Osteoblast (primary cell): Measurements from ENCODE around the gene PABPN1L. TPM values are rescaled to one million over a fixed set of nuclear protein-coding genes. Genes with fewer than 3 reads are reported as not detected.

Experiments
- DNase-seq: peaks from one replicate; pipeline ENCODE4 v3.0.0; 2011; ENCODE audit warnings: low spot score, mixed read lengths; ENCODE audit not compliant: insufficient read length; ENCODE audit errors: missing footprints
- H2AFZ ChIP-seq: 2 replicates; pipeline ENCODE4 v1.6.0; 2011; ENCODE audit warnings: mild to moderate bottlenecking, low read length
- H3K27ac ChIP-seq: 2 replicates; pipeline ENCODE4 v1.5.1; 2011; ENCODE audit warnings: mild to moderate bottlenecking, low read depth, low read length, moderate library complexity
- H3K27me3 ChIP-seq: 2 replicates; pipeline ENCODE4 v1.6.0; 2012; ENCODE audit warnings: mild to moderate bottlenecking, control low read depth, inconsistent platforms, low read length, moderate library complexity; ENCODE audit not compliant: insufficient read depth
- H3K36me3 ChIP-seq: 2 replicates; pipeline ENCODE4 v1.5.1; 2011; ENCODE audit warnings: mild to moderate bottlenecking, low read length, control low read depth, moderate library complexity; ENCODE audit not compliant: insufficient read depth
- H3K4me1 ChIP-seq: 2 replicates; pipeline ENCODE4 v1.5.1; 2011; ENCODE audit warnings: mild to moderate bottlenecking, low read length, control low read depth, moderate library complexity; ENCODE audit not compliant: insufficient read depth
- H3K4me2 ChIP-seq: 2 replicates; pipeline ENCODE4 v1.6.0; 2011; ENCODE audit warnings: mild to moderate bottlenecking, low read length; ENCODE audit not compliant: insufficient read depth
- H3K4me3 ChIP-seq: fragments of 200-600 bp; sonication (generic); 3 replicates; pipeline ENCODE4 v1.5.1; 2012; ENCODE audit warnings: mild to moderate bottlenecking, low read length, inconsistent platforms; ENCODE audit not compliant: insufficient read depth
- H3K79me2 ChIP-seq: 2 replicates; pipeline ENCODE4 v1.6.0; 2012; ENCODE audit warnings: mild to moderate bottlenecking, low read length, control low read depth, inconsistent platforms; ENCODE audit not compliant: insufficient read depth
- H3K9me3 ChIP-seq: 2 replicates; pipeline ENCODE4 v1.5.1; 2011; ENCODE audit warnings: low read depth, low read length, control low read depth
- H4K20me1 ChIP-seq: 2 replicates; pipeline ENCODE4 v1.6.0; 2012; ENCODE audit warnings: mild to moderate bottlenecking, low read length, control low read depth; ENCODE audit not compliant: insufficient read depth
- CTCF ChIP-seq: IDR thresholded peaks from 2 replicates; pipeline ENCODE4 v1.5.1; 2011; ENCODE audit warnings: mild to moderate bottlenecking, low read depth, low read length, moderate library complexity; ENCODE audit errors: extremely low read depth
- total RNA-seq: library from RNA; depleted of rRNA; stranded (reverse); fragments of >200 nt; gene quantifications from 2 replicates; pipeline ENCODE4 v1.2.3, GENCODE V29; 2012

The PABPN1L gene
- total RNA-seq, 1 donor, result not detected

DNA sequence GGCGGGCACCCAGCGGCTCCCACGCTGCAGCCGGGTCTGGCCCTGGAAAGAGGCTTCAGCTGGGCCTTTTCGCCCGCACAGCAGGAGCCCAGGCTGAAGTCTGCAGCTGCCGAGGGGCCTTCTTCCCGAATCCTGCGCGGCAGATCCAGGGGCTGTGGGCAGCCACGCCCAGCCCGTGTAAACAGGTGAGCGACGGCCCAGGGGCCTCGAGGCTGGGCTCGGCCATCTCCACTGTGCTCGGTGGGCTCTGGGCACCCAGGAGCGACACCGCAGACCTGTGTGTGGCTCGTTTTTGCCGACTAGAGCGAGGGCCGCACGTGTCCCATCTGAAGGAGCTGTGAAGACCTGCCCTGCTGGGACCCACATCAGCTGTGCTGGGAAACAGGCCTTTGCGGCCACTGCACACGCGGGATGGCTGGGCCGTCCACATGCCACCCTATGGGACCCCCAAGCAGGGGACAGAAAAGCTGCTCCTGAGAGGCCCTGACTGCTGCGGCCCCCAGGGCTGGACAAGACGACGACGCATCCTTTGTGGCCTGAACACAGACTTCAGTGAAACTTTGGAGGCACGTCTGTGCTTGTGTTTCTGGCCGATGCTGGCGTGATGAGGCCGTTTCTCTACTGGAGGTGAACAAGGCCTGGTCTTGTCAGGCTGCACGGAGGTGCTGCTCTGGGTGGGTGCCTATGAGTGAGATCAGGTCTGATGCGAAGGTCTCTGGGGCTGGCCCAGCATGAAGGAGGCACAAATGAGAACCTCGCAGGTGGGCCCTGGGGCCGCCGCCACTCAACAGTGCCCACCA lies 49.5 kb downstream of the PABPN1L start:
- Histone ChIP-seq H3K27me3 (no peaks in the 10 kb centered on the region), H2AFZ (no peak overlapping the region), H3K4me3 (no peak overlapping the region), H3K36me3 (no peaks in the 10 kb centered on the region), H3K4me2 (no peak overlapping the region), H3K27ac (no peak overlapping the region), H3K9me3 (no peaks in the 10 kb centered on the region), H3K79me2 (no peaks in the 10 kb centered on the region), H3K4me1 (peaks cover 6% of the 10 kb centered on the region), H4K20me1 (no peaks in the 10 kb centered on the region)
- no peak for TF ChIP-seq CTCF
- DNase-seq, result no peak

DNA sequence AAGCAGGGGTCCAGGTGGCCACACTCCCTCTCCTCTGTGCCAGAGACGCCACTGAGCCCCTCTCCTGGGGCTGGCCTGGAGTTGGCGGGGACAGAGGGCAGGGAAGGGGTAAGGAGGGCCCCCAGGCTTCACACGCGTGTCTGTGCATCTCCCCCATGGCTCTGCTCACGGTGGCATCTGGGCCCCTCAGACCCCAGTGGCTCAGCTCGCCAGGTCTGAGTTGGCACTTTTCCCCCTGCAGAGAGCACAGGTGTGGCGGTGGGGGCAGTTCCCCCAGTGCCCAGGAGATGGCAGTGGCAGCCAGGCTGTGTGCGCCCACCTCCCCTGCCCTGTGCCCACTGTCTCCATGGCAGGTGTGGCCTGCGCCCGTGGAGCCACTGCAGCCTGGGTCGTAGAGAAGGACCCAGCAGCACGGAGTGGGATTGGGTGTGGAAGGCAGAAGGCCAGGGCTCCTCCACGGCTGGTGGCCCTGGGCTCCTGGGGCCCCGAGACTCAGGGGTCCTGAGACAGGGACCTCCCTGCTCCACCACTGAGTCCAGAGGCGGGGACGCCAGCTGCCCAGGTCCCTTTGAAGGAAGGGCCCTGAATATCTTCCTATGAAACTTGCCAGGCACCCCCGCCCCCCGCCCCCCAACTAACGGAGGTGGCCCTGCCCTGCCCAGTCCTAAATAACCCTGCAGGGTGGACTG lies 50.4 kb downstream of the PABPN1L start:
- Histone ChIP-seq H3K4me2 (no peak overlapping the region), H3K36me3 (no peaks in the 10 kb centered on the region), H2AFZ (no peak overlapping the region), H4K20me1 (no peaks in the 10 kb centered on the region), H3K27ac (no peak overlapping the region), H3K4me1 (peaks cover 7% of the 10 kb centered on the region), H3K27me3 (no peaks in the 10 kb centered on the region), H3K9me3 (no peaks in the 10 kb centered on the region), H3K4me3 (no peak overlapping the region), H3K79me2 (no peaks in the 10 kb centered on the region)
- peak; percentile 63 for TF ChIP-seq CTCF
- no peak for DNase-seq

GRCh38 chr16:88815227-88815626 lies 51.2 kb downstream of the PABPN1L start:
- Histone ChIP-seq H3K27me3 (no peaks in the 10 kb centered on the region), H3K79me2 (peaks cover 6% of the 10 kb centered on the region), H4K20me1 (peaks cover 4% of the 10 kb centered on the region), H3K36me3 (no peaks in the 10 kb centered on the region), H3K4me1 (peaks cover 15% of the 10 kb centered on the region), H3K4me3 (no peak overlapping the region), H3K9me3 (no peaks in the 10 kb centered on the region), H3K27ac (no peak overlapping the region), H3K4me2 (no peak overlapping the region), H2AFZ (no peak overlapping the region)
- TF ChIP-seq CTCF, result no peak
- DNase-seq, result no peak

- H3K27ac ChIP-seq, result no peak overlapping the region
- H3K9me3 ChIP-seq, result no peaks in the 10 kb centered on the region
- H3K79me2 ChIP-seq, result peaks cover 17% of the 10 kb centered on the region
- no peak for DNase-seq
- no peak overlapping the region for H2AFZ ChIP-seq
- no peak overlapping the region for H3K4me3 ChIP-seq
- peaks cover 12% of the 10 kb centered on the region for H4K20me1 ChIP-seq
- no peak overlapping the region for H3K4me2 ChIP-seq
- no peak for TF ChIP-seq CTCF
- H3K4me1 ChIP-seq, result peaks cover 25% of the 10 kb centered on the region
- peaks cover 7% of the 10 kb centered on the region for H3K36me3 ChIP-seq
- no peaks in the 10 kb centered on the region for H3K27me3 ChIP-seq
Measured at GRCh38 chr16:88814144-88814502, 52.3 kb downstream of the PABPN1L start.

Other genes starting within 250 kb of the PABPN1L start
- gene IL17C, start 228.1 kb downstream of the PABPN1L start, total RNA-seq, result under 0.01 and 0.29 TPM in 2 replicates
- 144 and 250 TPM in 2 replicates for gene CYBA, start 215.6 kb downstream of the PABPN1L start, total RNA-seq
- gene MVD, start 203.6 kb downstream of the PABPN1L start, total RNA-seq, result 67.3 and 73.1 TPM in 2 replicates
- gene SNAI3, start 180.2 kb downstream of the PABPN1L start, total RNA-seq, result not detected in 2 replicates
- gene RNF166, start 160.3 kb downstream of the PABPN1L start, total RNA-seq, result 14.5 and 18.0 TPM in 2 replicates
- gene CTU2, start 160.2 kb downstream of the PABPN1L start, total RNA-seq, result 14.8 and 15.6 TPM in 2 replicates
- gene PIEZO1, start 81.4 kb downstream of the PABPN1L start, total RNA-seq, result 187 and 207 TPM in 2 replicates
- gene CDT1, start 62.9 kb downstream of the PABPN1L start, total RNA-seq, result 2.9 TPM in 2 replicates
- gene APRT, start 54.7 kb downstream of the PABPN1L start, total RNA-seq, result 41.8 and 53.6 TPM in 2 replicates
- gene GALNS, start 9.7 kb downstream of the PABPN1L start, total RNA-seq, result 43.6 and 48.1 TPM in 2 replicates
- 43.1 and 47.7 TPM in 2 replicates for gene TRAPPC2L, start 9.5 kb downstream of the PABPN1L start, total RNA-seq
- gene CBFA2T3, start 110.5 kb upstream of the PABPN1L start, total RNA-seq, result not detected in 2 replicates
- gene ACSF3, start 227.2 kb upstream of the PABPN1L start, total RNA-seq, result 25.6 and 29.3 TPM in 2 replicates